Upper lobe of left lung (tissue), 4 donors: ENCODE data around the gene ID2.

ENCODE experiments used
- CTCF ChIP-seq, 6 experiments: fragments of 450-650 bp in 4 of 6; fragments of 200-600 bp in 2 of 6; sonication (generic) in 2 of 6; IDR thresholded peaks; one replicate each; pipeline ENCODE4 v1.5.1; 2016 to 2019; ENCODE audit warnings: antibody characterized with exemption in 6 of 6
- POLR2A ChIP-seq, 4 donors: fragments of 450-650 bp; IDR thresholded peaks; one replicate each; pipeline ENCODE4 v1.5.1; 2016 to 2017; ENCODE audit warnings: antibody characterized with exemption in 4 of 4, mild to moderate bottlenecking in 2 of 4

DNA sequence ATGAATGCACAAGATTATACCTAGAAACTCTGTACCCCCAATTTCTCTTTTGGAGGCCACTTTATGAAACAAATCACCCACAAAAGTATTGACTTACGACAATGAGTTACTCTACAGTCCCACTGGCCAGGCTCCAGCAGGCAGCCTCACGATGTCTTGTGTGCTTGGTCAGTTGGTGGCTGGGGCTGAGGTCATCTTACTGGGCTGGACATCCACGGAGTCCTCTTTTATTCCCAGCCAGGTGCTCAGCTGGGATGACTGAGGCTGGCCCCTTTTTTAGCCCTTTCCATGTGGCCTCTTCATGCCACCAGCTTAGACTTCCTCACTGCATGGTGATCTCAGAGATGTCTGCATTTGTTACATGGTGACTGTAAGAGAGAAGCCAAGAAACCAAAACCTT is 8.9 kb upstream of the ID2 start:
- no peak for TF ChIP-seq CTCF (IDR thresholded peaks at IDR 0.05)
- TF ChIP-seq POLR2A (IDR thresholded peaks at IDR 0.05), result no peak
